8988T (cell line): ENCODE data around the gene TRNAU1AP.
"Not testable (repeated sequence)": the region's sequence is repeated elsewhere in the genome, so short reads cannot be mapped to it uniquely, and the experiment has no call there.

Experiments
- DNase-seq: peaks from one replicate; pipeline ENCODE4 v3.0.0; 2011

TRNAU1AP gene

GRCh38 chr1:28522537-28522936, 30.3 kb upstream of the TRNAU1AP start:
- DNase-seq: not testable (repeated sequence)

- not testable (repeated sequence) for DNase-seq
Observed at GRCh38 chr1:28525002-28525642, 27.8 kb upstream of the TRNAU1AP start.

- DNase-seq: no peak
Observed at GRCh38 chr1:28526886-28527285, 26.0 kb upstream of the TRNAU1AP start.

GRCh38 chr1:28530456-28530855, 22.4 kb upstream of the TRNAU1AP start:
- no peak for DNase-seq

GRCh38 chr1:28534671-28535070, 18.2 kb upstream of the TRNAU1AP start:
- no peak for DNase-seq

GRCh38 chr1:28535180-28535579, 17.7 kb upstream of the TRNAU1AP start:
- DNase-seq: no peak

GRCh38 chr1:28537457-28538199, 15.3 kb upstream of the TRNAU1AP start:
- DNase-seq: no peak

- DNase-seq: no peak
Observed at GRCh38 chr1:28538286-28538685, 14.6 kb upstream of the TRNAU1AP start.

GRCh38 chr1:28540651-28541050, 12.2 kb upstream of the TRNAU1AP start:
- no peak for DNase-seq

- DNase-seq: not testable (repeated sequence)
Observed at GRCh38 chr1:28541414-28542015, 11.4 kb upstream of the TRNAU1AP start.

GRCh38 chr1:28545246-28545628, 7.6 kb upstream of the TRNAU1AP start:
- no peak for DNase-seq

- DNase-seq: no peak
Observed at GRCh38 chr1:28548318-28548717, 4.6 kb upstream of the TRNAU1AP start.

GRCh38 chr1:28551381-28551780, 1.5 kb upstream of the TRNAU1AP start:
- no peak for DNase-seq

- no peak for DNase-seq
Observed at GRCh38 chr1:28560886-28561285, 8.0 kb downstream of the TRNAU1AP start.

GRCh38 chr1:28564310-28564709, 11.4 kb downstream of the TRNAU1AP start:
- no peak for DNase-seq

- no peak for DNase-seq
Observed at GRCh38 chr1:28565040-28565439, 12.2 kb downstream of the TRNAU1AP start.

GRCh38 chr1:28565726-28566125, 12.8 kb downstream of the TRNAU1AP start:
- no peak for DNase-seq

- no peak for DNase-seq
Observed at GRCh38 chr1:28566931-28567330, 14.0 kb downstream of the TRNAU1AP start.

- DNase-seq: no peak
Observed at GRCh38 chr1:28571911-28572310, 19.0 kb downstream of the TRNAU1AP start.

- DNase-seq: not testable (repeated sequence)
Observed at GRCh38 chr1:28572891-28573290, 20.0 kb downstream of the TRNAU1AP start.

- no peak for DNase-seq
Observed at GRCh38 chr1:28573564-28573963, 20.7 kb downstream of the TRNAU1AP start.

GRCh38 chr1:28577052-28577678, 24.3 kb downstream of the TRNAU1AP start:
- DNase-seq: no peak

- no peak for DNase-seq
Observed at GRCh38 chr1:28577738-28578536, 25.1 kb downstream of the TRNAU1AP start.
